ENCODE measurements around the gene BNC2.

BNC2 gene

GRCh38 chr9:16412740-16413139 is 457.7 kb downstream of the BNC2 start:
- Histone ChIP-seq H3K4me3 (replicated peaks; ENCODE audit: insufficient read depth, low read length) (no peak overlapping the region), H3K27me3 (ENCODE audit: insufficient read depth, poor library complexity, severe bottlenecking) (no peaks in the 10 kb centered on the region), H3K27ac (replicated peaks) (no peak overlapping the region)
- TF ChIP-seq, protein P1, sequence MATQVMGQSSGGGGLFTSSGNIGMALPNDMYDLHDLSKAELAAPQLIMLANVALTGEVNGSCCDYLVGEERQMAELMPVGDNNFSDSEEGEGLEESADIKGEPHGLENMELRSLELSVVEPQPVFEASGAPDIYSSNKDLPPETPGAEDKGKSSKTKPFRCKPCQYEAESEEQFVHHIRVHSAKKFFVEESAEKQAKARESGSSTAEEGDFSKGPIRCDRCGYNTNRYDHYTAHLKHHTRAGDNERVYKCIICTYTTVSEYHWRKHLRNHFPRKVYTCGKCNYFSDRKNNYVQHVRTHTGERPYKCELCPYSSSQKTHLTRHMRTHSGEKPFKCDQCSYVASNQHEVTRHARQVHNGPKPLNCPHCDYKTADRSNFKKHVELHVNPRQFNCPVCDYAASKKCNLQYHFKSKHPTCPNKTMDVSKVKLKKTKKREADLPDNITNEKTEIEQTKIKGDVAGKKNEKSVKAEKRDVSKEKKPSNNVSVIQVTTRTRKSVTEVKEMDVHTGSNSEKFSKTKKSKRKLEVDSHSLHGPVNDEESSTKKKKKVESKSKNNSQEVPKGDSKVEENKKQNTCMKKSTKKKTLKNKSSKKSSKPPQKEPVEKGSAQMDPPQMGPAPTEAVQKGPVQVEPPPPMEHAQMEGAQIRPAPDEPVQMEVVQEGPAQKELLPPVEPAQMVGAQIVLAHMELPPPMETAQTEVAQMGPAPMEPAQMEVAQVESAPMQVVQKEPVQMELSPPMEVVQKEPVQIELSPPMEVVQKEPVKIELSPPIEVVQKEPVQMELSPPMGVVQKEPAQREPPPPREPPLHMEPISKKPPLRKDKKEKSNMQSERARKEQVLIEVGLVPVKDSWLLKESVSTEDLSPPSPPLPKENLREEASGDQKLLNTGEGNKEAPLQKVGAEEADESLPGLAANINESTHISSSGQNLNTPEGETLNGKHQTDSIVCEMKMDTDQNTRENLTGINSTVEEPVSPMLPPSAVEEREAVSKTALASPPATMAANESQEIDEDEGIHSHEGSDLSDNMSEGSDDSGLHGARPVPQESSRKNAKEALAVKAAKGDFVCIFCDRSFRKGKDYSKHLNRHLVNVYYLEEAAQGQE (IDR thresholded peaks at IDR 0.05; ENCODE audit: insufficient replicate concordance, low read depth): peak; percentile 31
- TF ChIP-seq SPI1 (IDR thresholded peaks at IDR 0.05; ENCODE audit: borderline replicate concordance, low read depth): no peak
- DNase-seq (ENCODE audit: low read depth in 1 of 2, low spot score in 1 of 2): no peak

DNA sequence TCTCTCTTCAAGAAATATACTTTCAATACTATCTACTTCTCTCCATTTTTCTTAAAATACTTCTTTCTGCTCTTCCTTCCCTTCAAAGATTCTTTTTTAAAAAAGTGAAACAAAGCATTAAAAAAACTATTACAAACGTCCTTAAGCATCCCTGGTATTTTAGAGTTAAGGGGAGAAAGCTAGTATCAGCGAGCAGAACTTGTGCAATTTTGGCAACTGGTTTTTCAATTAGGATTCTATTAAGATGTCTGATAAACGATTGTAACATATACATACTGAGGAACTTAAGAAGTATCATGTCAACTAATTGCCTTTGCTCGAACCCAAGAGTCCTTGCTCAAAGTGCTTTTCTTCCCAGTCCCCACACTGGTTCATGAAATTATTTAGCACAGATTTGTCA is 459.2 kb downstream of the BNC2 start:
- Histone ChIP-seq H3K27ac (replicated peaks) (no peak overlapping the region), H3K4me3 (replicated peaks; ENCODE audit: insufficient read depth, low read length) (no peak overlapping the region), H3K27me3 (ENCODE audit: insufficient read depth, poor library complexity, severe bottlenecking) (no peaks in the 10 kb centered on the region)
- DNase-seq (ENCODE audit: low read depth in 1 of 2, low spot score in 1 of 2): no peak
- TF ChIP-seq POLR2AphosphoS5 (IDR thresholded peaks at IDR 0.05; ENCODE audit: low read depth) (no peak), GABPA (IDR thresholded peaks at IDR 0.05; ENCODE audit: low read depth) (no peak), SPI1 (IDR thresholded peaks at IDR 0.05; ENCODE audit: borderline replicate concordance, low read depth) (no peak)
- TF ChIP-seq, protein P2, sequence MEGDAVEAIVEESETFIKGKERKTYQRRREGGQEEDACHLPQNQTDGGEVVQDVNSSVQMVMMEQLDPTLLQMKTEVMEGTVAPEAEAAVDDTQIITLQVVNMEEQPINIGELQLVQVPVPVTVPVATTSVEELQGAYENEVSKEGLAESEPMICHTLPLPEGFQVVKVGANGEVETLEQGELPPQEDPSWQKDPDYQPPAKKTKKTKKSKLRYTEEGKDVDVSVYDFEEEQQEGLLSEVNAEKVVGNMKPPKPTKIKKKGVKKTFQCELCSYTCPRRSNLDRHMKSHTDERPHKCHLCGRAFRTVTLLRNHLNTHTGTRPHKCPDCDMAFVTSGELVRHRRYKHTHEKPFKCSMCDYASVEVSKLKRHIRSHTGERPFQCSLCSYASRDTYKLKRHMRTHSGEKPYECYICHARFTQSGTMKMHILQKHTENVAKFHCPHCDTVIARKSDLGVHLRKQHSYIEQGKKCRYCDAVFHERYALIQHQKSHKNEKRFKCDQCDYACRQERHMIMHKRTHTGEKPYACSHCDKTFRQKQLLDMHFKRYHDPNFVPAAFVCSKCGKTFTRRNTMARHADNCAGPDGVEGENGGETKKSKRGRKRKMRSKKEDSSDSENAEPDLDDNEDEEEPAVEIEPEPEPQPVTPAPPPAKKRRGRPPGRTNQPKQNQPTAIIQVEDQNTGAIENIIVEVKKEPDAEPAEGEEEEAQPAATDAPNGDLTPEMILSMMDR (IDR thresholded peaks at IDR 0.05; ENCODE audit: insufficient read depth, low read length): no peak
- TF ChIP-seq, protein P1 (IDR thresholded peaks at IDR 0.05; ENCODE audit: insufficient replicate concordance, low read depth): no peak

DNA sequence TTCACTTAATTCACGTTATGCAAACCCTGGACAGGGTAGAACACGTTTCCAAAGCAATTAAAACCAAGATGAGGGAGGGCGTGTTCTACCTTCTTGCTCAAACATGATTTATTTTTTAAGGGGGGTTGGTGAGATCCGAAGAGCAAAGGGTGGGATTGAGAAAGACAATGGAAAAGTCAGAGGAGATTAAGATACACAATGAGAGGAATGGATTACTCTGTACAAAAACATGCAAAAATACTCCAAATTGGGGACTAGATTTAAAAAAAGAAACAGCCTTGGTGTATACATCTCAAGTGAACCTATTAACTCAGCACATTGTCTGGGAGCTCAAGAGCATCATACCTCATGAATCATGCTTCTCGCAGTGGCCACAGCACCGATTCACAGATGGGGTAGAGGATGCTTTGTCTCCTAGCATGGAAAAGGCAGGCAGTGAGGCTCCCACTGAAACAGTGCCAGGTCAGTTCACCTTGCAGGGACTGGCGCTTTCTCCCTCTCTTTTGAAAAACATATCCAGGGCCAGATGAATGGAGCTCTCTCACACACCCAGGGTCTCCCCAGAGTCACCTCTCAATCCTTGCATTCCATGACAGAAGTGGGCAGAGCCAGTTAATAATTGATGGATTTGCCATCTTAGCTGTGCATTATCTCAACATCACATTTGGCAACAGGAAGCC is 459.7 kb downstream of the BNC2 start:
- H3K4me3 ChIP-seq (replicated peaks; ENCODE audit: insufficient read depth, low read length): no peak overlapping the region

More for the DNA sequence above, 459.7 kb downstream of the BNC2 start:
- no peak overlapping the region for H3K27ac ChIP-seq (replicated peaks)
- no peak for DNase-seq (ENCODE audit: low read depth in 1 of 2, low spot score in 1 of 2)
- no peak for TF ChIP-seq SPI1 (IDR thresholded peaks at IDR 0.05; ENCODE audit: borderline replicate concordance, low read depth)
- no peak for TF ChIP-seq GABPA (IDR thresholded peaks at IDR 0.05; ENCODE audit: low read depth)
- TF ChIP-seq, protein P1 (IDR thresholded peaks at IDR 0.05; ENCODE audit: insufficient replicate concordance, low read depth): no peak
- TF ChIP-seq, protein P2 (IDR thresholded peaks at IDR 0.05; ENCODE audit: insufficient read depth, low read length): no peak
- no peak for TF ChIP-seq POLR2AphosphoS5 (IDR thresholded peaks at IDR 0.05; ENCODE audit: low read depth)
- no peaks in the 10 kb centered on the region for H3K27me3 ChIP-seq (ENCODE audit: insufficient read depth, poor library complexity, severe bottlenecking)
